ENCODE measurements around the gene DOK4. TPM values are rescaled to one million over a fixed set of nuclear protein-coding genes. Genes with fewer than 3 reads are reported as not detected.

The DOK4 gene
- total RNA-seq, 4 donors from 2014 or later, result 16.6 to 36.6 (median 26.6) TPM

DNA sequence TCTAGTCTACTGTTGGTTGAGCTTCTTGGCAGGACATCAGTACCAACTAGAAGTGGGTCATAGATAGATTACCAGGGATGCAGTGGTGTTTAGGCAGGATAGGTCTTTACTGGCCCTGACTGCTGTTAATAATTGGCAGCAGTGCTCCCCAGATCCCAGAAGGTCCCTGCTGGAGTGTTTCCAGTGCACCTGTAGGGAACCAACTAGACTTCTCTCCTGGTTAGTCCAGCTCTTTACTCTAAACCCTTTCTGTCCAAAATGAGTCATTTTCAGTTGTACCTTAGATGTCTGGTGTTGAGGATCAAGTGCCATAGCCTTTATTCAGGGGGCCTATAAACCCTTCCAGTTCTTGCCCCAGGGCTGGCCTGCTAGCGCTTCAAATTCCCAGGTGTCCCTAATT lies 15.1 kb downstream of the DOK4 start:
- H3K4me1 ChIP-seq, result peaks cover 0 to 24% (median 6%) of the 10 kb centered on the region in 3 donors
- TF ChIP-seq, protein P1, sequence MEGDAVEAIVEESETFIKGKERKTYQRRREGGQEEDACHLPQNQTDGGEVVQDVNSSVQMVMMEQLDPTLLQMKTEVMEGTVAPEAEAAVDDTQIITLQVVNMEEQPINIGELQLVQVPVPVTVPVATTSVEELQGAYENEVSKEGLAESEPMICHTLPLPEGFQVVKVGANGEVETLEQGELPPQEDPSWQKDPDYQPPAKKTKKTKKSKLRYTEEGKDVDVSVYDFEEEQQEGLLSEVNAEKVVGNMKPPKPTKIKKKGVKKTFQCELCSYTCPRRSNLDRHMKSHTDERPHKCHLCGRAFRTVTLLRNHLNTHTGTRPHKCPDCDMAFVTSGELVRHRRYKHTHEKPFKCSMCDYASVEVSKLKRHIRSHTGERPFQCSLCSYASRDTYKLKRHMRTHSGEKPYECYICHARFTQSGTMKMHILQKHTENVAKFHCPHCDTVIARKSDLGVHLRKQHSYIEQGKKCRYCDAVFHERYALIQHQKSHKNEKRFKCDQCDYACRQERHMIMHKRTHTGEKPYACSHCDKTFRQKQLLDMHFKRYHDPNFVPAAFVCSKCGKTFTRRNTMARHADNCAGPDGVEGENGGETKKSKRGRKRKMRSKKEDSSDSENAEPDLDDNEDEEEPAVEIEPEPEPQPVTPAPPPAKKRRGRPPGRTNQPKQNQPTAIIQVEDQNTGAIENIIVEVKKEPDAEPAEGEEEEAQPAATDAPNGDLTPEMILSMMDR (IDR thresholded peaks at IDR 0.05), result no peak
- TF ChIP-seq POLR2A (IDR thresholded peaks at IDR 0.05), result no peak
- no peak for TF ChIP-seq EP300 (IDR thresholded peaks at IDR 0.05)
- TF ChIP-seq POLR2AphosphoS5 (IDR thresholded peaks at IDR 0.05), result no peak
- H3K27ac ChIP-seq, result peak overlapping the region in 3 of 4 donors; percentile 1 to 27 (median 23)
- peaks cover 0 to 92% of the 10 kb centered on the region in 2 donors for H3K36me3 ChIP-seq
- no peaks in the 10 kb centered on the region for H3K9me3 ChIP-seq
- H3K4me3 ChIP-seq, result no peak overlapping the region
- 100% methylated on average over 1 of the region's 1 CpG for WGBS, 2 donors (ENCODE audit: low coverage in 1 of 2)
- ATAC-seq, result no peak
- no peaks in the 10 kb centered on the region for H3K27me3 ChIP-seq

DNA sequence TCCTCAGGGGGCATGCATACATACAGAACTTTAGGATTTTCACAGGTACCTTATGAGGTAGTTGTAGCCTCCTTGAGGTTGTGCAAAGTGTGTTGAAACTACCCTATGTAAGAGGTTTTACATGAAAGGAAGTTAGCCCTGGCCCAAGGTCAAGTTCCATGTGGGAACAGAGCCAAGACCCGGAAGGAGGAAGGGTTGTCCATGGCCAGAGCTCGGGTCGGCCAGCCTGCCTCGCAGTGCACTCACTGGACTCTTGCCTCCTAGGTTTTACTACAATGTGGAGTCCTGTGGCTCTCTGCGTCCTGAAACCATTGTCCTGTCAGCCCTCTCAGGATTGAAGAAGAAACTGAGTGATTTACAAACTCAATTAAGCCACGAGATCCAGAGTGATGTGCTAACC lies 15.6 kb downstream of the DOK4 start:
- no peak for TF ChIP-seq POLR2A (IDR thresholded peaks at IDR 0.05)
- TF ChIP-seq, protein P1 (IDR thresholded peaks at IDR 0.05), result no peak
- TF ChIP-seq EP300 (IDR thresholded peaks at IDR 0.05), result no peak
- no peak for TF ChIP-seq POLR2AphosphoS5 (IDR thresholded peaks at IDR 0.05)
- Histone ChIP-seq H3K27me3 (no peaks in the 10 kb centered on the region), H3K9me3 (no peaks in the 10 kb centered on the region), H3K36me3 (peaks cover 0 to 97% of the 10 kb centered on the region in 2 donors), H3K4me1 (peaks cover 0 to 22% (median 6%) of the 10 kb centered on the region in 3 donors), H3K27ac (peak overlapping the region in 3 of 4 donors; percentile 1 to 27 (median 23)), H3K4me3 (no peak overlapping the region)
- WGBS, 2 donors (ENCODE audit: low coverage in 1 of 2), result 10 to 28% methylated on average over 4 to 6 of the region's 6 CpGs
- peak; percentile 62 for ATAC-seq

DNA sequence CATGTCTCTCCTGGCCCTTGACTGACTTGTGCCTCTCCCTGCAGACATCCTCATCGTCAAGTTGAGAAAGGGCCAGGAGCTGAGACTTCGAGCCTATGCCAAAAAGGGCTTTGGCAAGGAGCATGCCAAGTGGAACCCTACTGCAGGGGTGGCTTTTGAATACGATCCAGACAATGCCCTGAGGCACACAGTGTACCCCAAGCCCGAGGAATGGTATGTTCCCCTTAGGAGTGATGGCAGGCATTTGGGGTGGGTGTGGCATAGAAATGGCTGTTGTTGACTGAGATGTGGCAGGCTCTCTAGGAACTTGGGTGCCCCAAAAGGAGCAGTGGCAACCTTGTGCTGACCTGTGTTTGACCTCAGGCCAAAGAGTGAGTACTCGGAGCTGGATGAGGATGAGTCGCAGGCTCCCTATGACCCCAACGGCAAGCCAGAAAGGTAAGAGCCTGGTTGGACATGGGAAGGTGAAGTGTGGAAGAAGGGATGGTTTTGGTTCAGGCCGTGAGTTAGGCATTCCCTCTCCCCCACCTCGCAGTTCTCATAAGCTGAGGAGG lies 16.3 kb downstream of the DOK4 start:
- 42 to 80% methylated on average over 2 to 4 of the region's 9 CpGs for WGBS, 2 donors (ENCODE audit: low coverage in 1 of 2)
- peak overlapping the region in 2 of 4 donors; percentile 23 to 27 for H3K27ac ChIP-seq
- H3K4me1 ChIP-seq, result peaks cover 0 to 27% (median 6%) of the 10 kb centered on the region in 3 donors
- no peaks in the 10 kb centered on the region for H3K27me3 ChIP-seq
- ATAC-seq, result no peak
- TF ChIP-seq, protein P1 (IDR thresholded peaks at IDR 0.05), result no peak
- TF ChIP-seq POLR2AphosphoS5 (IDR thresholded peaks at IDR 0.05) (no peak), POLR2A (IDR thresholded peaks at IDR 0.05) (no peak), EP300 (IDR thresholded peaks at IDR 0.05) (no peak)
- H3K4me3 ChIP-seq, result no peak overlapping the region
- H3K36me3 ChIP-seq, result peaks cover 0 to 100% of the 10 kb centered on the region in 2 donors
- H3K9me3 ChIP-seq, result no peaks in the 10 kb centered on the region

DNA sequence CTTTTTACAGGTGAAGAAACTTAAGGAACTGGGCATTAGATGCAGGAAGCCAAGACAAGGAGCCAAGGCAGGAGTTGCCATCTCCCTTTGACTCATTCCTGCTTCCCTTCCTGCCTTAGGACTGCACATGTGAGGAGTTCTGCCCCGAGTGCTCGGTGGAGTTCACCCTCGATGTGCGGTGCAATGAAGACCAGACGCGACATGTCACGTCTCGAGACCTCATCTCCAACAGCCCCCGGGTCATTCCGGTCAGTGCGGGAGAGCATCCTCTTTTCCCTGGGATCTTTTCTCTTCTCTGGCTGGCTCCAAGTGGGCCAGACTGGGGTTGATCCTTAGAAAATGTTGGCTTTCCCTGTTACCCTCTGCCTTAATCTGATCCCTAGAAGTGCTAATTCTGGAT lies 17.2 kb downstream of the DOK4 start:
- H3K27ac ChIP-seq, result no peak overlapping the region
- TF ChIP-seq POLR2AphosphoS5 (IDR thresholded peaks at IDR 0.05) (no peak), POLR2A (IDR thresholded peaks at IDR 0.05) (no peak), EP300 (IDR thresholded peaks at IDR 0.05) (no peak)
- TF ChIP-seq, protein P1 (IDR thresholded peaks at IDR 0.05), result no peak
- H3K9me3 ChIP-seq, result no peaks in the 10 kb centered on the region
- H3K4me3 ChIP-seq, result no peak overlapping the region
- ATAC-seq, result no peak
- H3K36me3 ChIP-seq, result peaks cover 0 to 100% of the 10 kb centered on the region in 2 donors
- H3K4me1 ChIP-seq, result peaks cover 0 to 37% (median 11%) of the 10 kb centered on the region in 3 donors
- WGBS, 2 donors (ENCODE audit: low coverage in 1 of 2), result 78 to 86% methylated on average over 6 to 9 of the region's 11 CpGs
- H3K27me3 ChIP-seq, result no peaks in the 10 kb centered on the region

DNA sequence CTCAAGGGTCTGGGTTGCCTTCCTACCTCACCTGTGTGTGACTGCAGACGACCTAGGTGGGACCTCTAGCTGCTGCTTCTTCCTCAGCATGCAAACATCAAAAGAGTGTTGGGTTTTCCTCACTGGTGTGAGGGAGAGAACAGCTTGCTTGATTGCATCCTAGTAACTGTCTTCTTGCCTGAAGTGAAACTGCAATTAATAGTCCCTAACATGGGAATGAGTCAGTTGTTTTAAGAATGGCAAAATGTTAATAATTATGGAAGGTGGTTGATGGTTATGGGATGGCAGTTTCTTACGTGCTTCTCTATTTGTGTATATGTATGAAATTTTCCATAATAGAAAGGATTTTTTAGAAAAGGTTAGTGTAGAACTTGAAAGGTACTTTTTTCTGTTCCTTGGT lies 17.9 kb downstream of the DOK4 start:
- H3K4me1 ChIP-seq, result peaks cover 3 to 44% (median 17%) of the 10 kb centered on the region in 3 donors
- ATAC-seq, result no peak
- no peak overlapping the region for H3K4me3 ChIP-seq
- H3K9me3 ChIP-seq, result no peaks in the 10 kb centered on the region
- peaks cover 0 to 97% of the 10 kb centered on the region in 2 donors for H3K36me3 ChIP-seq
- no peak overlapping the region for H3K27ac ChIP-seq
- 61 to 75% methylated on average over 1 of the region's 2 CpGs for WGBS, 2 donors (ENCODE audit: low coverage in 1 of 2)
- no peaks in the 10 kb centered on the region for H3K27me3 ChIP-seq
- TF ChIP-seq POLR2A (IDR thresholded peaks at IDR 0.05) (no peak), POLR2AphosphoS5 (IDR thresholded peaks at IDR 0.05) (no peak), EP300 (IDR thresholded peaks at IDR 0.05) (no peak)
- TF ChIP-seq, protein P1 (IDR thresholded peaks at IDR 0.05), result no peak

Measured in gastroesophageal sphincter (tissue), 4 donors.